ENCODE data around the gene IL4R.

DNA sequence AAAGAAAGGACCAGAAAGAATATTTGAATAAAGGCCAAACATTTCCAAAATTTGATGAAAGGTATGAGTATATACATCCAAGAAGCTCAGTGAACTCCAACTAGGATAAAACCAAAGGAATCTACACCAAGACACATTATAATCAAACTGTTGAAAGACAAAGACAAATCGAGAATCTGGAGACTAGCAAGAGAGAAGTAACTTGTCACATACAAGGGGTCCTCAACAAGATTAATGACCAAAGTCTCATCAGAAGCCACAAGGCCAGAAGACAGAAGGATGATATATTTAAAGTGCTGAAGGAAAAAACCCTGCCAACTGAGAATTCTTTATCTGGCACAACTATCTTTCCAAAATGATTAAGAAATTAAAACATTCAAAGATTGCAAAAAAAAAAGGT lies 78.9 kb downstream of the IL4R start:
- no peak for TF ChIP-seq NFE2 (CRISPR knock-in tag; IDR thresholded peaks at IDR 0.05)
- TF ChIP-seq FOXA1 (IDR thresholded peaks at IDR 0.05), result no peak
- no peak for TF ChIP-seq FOXA1 (CRISPR knock-in tag; IDR thresholded peaks at IDR 0.05)
- TF ChIP-seq CTCF (CRISPR knock-in tag; IDR thresholded peaks at IDR 0.05), result no peak
- TF ChIP-seq BHLHE40 (IDR thresholded peaks at IDR 0.05; ENCODE audit: low read length), result no peak

Measured in HepG2 (cell line).